Stimulated activated CD4-positive, alpha-beta T cell treated with anti-CD3 and anti-CD28 coated beads, TNF-alpha, amount 100 ng/mL, for 24 hours (primary cell): ENCODE measurements around the gene NPFFR1.
"Not testable (repeated sequence)": the region's sequence is repeated elsewhere in the genome, so short reads cannot be mapped to it uniquely, and the experiment has no call there.

Source experiments
- DNase-seq, 3 experiments: peaks; one replicate each; pipeline ENCODE4 v3.0.0-alpha.2; 2020; ENCODE audit warnings: low read depth in 3 of 3

NPFFR1 gene

GRCh38 chr10:70285476-70285831, 1.6 kb upstream of the NPFFR1 start:
- DNase-seq: no peak

GRCh38 chr10:70284542-70285475, 1.0 kb upstream of the NPFFR1 start:
- DNase-seq: no peak

- no peak for DNase-seq
These were observed 746 bp downstream of the NPFFR1 start for GRCh38 chr10:70283071-70283444.

GRCh38 chr10:70281609-70282008, 2.2 kb downstream of the NPFFR1 start:
- DNase-seq: no peak

- DNase-seq: no peak
These were observed 3.7 kb downstream of the NPFFR1 start for GRCh38 chr10:70280099-70280498.

DNA sequence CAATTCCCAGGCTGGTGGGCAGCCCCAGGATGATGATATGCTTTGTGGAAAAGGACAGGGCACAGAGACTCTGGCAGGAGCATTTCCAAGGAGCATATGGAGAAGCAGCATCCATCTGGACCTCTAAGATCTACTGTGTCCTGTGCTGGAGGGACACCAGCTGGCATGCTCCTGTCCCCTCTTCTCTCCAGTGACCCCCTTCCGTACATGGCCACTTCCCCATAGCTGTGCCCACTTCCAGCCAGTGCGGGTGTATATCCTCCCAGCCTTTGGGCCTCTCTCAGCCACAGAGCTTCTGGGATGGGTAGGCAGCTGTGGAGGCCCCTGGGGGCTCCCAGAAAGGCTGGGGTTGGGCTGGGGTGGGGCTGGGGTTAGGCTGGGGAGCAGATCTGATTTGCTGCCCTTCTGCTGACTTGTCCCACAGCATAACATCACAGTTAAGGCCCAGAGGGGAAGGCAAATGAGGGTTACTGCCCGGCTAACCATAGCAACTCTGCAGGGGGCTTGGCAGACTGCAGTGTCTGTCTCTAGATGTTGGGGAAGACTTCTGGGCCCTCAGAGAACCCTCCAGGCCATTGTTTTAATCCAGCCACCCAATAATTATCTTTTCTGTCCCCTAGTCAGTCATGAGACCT, 6.3 kb downstream of the NPFFR1 start:
- DNase-seq: no peak

DNA sequence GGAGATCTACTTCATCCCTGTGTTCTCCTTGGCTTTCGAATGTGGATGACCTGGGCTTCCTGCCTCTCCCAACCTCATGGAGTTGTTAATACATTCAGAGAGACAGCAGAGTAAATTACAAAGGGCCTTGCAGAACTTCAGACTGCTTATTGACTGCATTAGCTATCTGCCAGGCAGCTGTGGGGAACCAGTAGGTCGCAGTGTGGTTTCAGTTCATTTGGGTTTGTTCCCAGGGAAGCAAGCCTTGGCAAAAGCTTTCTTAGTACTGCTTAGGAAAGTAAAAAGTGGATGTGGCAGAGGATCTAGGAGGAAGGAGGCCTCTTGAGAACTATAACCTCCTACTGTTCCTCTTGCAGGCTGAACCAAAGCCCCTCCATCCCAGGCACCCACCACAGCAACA, 9.2 kb downstream of the NPFFR1 start:
- DNase-seq: no peak

- DNase-seq: no peak
These were observed 10.9 kb downstream of the NPFFR1 start for GRCh38 chr10:70272925-70273316.

DNA sequence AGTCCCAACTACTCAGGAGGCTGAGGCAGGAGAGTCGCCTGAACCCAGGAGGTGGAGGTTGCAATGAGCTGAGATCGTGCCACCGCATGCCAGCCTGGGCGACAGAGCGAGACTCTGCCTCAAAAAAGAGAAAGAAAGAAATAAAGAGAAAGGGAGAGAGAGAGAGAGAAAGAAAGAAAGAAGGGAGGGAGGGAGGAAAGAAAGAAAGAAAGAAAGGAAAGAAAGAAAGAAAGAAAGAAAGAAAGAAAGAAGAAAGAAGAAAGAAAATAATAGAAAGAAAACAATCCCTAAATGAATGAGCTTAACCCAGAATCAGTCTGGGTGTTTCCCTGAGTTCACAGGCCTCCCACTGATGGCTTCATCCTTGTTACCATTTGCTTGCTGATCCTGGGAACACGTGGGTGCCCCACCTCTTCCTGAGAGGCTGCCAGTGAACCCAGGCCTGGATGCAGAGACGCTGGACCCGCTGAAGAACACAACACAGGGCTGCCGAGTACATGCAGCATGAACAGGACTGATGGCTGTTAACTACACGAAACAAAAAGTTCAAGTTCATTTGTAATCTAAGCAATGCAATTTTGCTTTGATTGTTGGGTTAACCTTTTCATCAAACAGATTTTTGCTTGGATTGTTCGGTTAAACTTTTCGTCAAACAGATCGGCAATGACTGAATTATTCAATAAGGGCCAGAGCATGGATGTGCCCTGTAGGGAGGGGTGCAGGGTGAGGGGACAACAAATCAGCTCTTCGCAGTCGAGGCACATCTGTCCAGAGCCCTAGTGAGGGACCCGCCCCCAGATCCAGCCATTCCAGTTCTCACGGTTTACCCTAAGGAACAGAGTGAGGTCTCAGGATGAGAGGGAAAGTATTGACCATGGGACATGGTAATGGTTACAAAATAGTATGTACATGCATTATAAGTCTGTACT, 11.5 kb downstream of the NPFFR1 start:
- no peak for DNase-seq

DNA sequence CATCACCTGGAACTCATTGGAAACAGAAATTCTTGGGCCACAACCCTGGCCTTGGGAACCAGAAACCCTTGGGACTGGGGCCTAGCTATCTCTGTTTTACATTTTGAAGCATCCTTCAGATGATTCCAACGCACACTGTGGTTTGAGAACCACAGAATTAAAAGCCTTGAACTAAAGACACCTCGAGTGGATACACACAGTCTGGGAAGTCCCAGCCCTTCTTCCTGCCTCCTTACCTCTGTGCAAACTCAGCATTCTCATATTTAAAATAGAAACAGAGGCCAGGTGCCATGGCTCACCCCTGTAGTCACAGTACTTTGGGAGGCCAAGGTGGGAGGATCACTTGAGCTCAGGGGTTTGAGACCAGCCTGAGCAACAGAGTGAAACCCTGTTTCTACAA, 12.9 kb downstream of the NPFFR1 start:
- no peak for DNase-seq

GRCh38 chr10:70269741-70270140, 14.1 kb downstream of the NPFFR1 start:
- no peak for DNase-seq

GRCh38 chr10:70268376-70268775, 15.4 kb downstream of the NPFFR1 start:
- DNase-seq: no peak

- DNase-seq: no peak
These were observed 16.5 kb downstream of the NPFFR1 start for GRCh38 chr10:70267161-70267933.

- no peak for DNase-seq
These were observed 17.1 kb downstream of the NPFFR1 start for GRCh38 chr10:70266701-70267100.

- DNase-seq: no peak
These were observed 17.7 kb downstream of the NPFFR1 start for GRCh38 chr10:70266056-70266455.

GRCh38 chr10:70265032-70265689, 18.6 kb downstream of the NPFFR1 start:
- DNase-seq: no peak

DNA sequence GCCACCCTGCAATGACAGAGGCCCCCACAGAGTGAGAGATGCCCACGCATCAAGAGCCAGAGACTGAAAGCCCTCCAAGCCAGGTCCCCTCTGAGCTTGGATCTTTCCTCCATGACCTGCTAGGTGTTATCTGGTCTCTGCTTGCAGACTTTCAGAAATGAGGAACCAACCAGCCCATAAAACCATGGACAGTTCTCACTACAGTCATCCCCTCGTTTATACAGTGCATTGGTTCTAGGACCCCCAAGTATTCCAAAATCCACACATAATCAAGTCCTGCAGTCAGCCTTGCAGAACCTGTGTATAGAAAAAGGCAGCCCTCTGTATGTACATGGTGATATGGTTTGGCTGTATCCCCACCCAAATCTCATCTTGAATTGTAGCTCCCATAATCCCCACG, 23.1 kb downstream of the NPFFR1 start:
- DNase-seq: no peak

DNA sequence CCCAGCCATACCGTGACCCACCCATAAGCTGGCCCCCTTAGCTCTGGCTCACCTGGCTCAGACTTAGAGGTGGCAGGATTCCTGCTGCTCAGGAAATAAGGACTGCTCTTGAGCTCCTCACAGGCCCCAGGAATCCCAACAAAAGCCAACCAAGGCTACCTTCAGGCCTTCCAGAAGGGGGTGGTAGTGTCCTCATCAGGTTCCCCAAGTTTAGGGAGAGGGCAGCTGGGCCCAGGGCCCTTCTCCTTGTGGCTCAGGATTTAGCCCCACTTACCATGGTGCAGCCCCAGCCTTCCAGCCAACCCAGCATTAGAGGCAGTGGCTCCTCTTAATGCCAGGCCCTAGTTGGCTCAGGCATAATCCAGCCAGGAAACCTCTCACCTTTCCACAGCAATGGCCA, 23.5 kb downstream of the NPFFR1 start:
- no peak for DNase-seq

DNA sequence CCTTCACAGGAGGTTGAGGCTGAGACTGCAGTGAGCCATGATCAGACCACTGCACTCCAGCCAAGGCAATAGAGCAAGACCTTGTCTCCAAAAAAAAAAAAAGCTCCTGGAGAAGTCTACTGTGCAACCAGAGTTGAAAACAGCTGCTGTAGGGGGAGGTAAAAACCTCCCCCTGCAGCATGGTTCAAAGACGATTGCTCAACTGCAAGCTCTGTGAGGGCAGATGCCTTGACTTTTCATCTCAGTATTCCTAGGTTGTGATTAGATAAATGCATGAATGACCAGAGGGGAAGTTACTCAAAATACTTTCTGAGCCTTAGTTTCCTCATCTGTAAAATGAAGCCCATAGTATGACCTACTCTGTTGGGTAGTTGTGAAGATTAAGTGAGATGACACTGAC, 25.6 kb downstream of the NPFFR1 start:
- DNase-seq: no peak

- DNase-seq: not testable (repeated sequence)
These were observed 26.0 kb downstream of the NPFFR1 start for GRCh38 chr10:70257816-70258215.

DNA sequence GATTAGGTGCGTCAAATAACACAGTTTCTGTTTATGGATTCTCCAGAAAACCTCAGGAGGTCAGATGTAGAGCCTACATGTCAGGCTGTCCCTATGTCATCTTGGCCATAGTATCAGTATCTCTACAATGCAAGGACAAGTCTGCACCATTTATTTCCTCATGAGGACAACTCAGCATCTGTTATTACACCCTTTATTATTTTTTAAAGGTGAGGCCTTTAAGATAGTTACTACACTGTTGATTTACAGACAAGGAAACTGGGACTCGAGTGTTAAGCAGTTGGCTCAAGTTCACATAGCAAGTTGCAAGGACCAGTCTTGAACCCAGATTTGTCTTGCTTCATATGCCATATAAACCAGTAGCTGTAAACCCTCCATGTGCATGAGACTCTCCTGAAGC, 27.3 kb downstream of the NPFFR1 start:
- DNase-seq: no peak
